Epithelial cell of proximal tubule (primary cell): ENCODE data around the gene RASSF5. TPM values are rescaled to one million over a fixed set of nuclear protein-coding genes. Genes with fewer than 3 reads are reported as not detected.

Source experiments
- DNase-seq: peaks from one replicate; pipeline ENCODE4 v3.0.0-alpha.2; 2011; ENCODE audit warnings: low read depth
- H3K4me3 ChIP-seq: 2 replicates; pipeline ENCODE4 v1.5.1; 2011; ENCODE audit warnings: low read depth, mild to moderate bottlenecking, low read length
- total RNA-seq: library from RNA; depleted of rRNA; stranded (reverse); fragments of >200 nt; gene quantifications from 2 replicates; pipeline ENCODE4 v1.2.3, GENCODE V29; 2015
- TF ChIP-seq, protein P1 (sequence below): conservative IDR thresholded peaks from 2 replicates; pipeline ENCODE4 v1.5.1; 2012; ENCODE audit warnings: low read depth, mild to moderate bottlenecking, low read length

The RASSF5 gene
- total RNA-seq, 1 donor from 2014 or later = 4.7 TPM

DNA sequence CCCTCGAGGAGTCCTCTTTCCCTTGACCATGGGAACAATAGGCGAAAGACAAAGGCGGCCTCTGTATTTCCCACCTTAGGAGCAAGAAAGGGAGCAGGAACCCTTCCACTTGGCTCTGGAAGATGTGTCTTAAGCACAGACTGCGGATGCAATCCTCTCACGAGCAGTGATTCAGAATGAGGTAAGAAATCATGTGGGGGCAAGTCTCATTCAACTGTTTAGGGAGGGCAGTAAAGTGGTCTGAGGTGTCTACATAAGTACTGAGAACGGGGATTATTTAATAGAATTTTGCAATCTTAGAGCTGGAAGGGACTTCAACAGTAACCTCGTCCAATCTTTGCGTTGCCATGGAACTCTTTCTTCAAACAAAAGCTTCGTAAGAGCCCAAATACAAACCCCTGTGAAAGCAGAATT lies 126.4 kb downstream of the RASSF5 start:
- H3K4me3 ChIP-seq = no peak overlapping the region
- TF ChIP-seq, protein P1, sequence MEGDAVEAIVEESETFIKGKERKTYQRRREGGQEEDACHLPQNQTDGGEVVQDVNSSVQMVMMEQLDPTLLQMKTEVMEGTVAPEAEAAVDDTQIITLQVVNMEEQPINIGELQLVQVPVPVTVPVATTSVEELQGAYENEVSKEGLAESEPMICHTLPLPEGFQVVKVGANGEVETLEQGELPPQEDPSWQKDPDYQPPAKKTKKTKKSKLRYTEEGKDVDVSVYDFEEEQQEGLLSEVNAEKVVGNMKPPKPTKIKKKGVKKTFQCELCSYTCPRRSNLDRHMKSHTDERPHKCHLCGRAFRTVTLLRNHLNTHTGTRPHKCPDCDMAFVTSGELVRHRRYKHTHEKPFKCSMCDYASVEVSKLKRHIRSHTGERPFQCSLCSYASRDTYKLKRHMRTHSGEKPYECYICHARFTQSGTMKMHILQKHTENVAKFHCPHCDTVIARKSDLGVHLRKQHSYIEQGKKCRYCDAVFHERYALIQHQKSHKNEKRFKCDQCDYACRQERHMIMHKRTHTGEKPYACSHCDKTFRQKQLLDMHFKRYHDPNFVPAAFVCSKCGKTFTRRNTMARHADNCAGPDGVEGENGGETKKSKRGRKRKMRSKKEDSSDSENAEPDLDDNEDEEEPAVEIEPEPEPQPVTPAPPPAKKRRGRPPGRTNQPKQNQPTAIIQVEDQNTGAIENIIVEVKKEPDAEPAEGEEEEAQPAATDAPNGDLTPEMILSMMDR = no peak
- peak; percentile 74 for DNase-seq

DNA sequence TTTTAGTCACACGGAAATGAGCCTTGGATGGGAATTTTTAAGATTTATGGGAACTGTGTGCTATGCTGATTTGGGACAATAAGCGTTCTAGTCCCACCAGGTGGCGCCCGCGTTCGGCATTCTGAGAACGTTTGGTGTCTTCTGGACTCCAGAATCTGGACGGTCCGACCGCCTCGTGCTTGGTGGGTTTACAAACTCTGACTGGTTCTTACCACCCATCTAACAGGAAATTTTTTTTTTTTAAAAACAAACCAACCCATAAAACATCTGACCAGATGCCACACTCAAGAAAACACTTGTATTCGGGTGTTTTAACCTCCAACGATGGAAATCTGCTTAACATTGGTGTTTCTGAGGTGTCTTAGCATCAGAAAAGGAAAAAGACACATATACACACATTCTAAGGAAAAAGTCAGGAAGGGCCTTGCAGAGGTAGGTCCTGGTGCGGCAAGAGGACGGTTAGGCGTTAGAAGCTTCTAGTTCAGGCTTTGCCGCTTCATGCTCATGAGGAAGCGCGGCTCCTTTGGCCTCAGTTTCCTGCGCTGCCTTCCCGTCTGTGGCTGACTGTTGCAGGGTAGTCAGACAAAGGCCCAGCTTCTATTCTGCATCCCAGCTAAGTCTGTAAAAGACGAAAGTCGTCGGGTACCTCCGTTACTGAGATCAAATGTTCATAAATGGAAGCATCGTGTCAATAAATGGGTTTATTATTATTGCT lies 127.2 kb downstream of the RASSF5 start:
- peak overlapping the region; percentile 97 for H3K4me3 ChIP-seq
- TF ChIP-seq, protein P1 = peak; percentile 85
- no peak for DNase-seq

DNA sequence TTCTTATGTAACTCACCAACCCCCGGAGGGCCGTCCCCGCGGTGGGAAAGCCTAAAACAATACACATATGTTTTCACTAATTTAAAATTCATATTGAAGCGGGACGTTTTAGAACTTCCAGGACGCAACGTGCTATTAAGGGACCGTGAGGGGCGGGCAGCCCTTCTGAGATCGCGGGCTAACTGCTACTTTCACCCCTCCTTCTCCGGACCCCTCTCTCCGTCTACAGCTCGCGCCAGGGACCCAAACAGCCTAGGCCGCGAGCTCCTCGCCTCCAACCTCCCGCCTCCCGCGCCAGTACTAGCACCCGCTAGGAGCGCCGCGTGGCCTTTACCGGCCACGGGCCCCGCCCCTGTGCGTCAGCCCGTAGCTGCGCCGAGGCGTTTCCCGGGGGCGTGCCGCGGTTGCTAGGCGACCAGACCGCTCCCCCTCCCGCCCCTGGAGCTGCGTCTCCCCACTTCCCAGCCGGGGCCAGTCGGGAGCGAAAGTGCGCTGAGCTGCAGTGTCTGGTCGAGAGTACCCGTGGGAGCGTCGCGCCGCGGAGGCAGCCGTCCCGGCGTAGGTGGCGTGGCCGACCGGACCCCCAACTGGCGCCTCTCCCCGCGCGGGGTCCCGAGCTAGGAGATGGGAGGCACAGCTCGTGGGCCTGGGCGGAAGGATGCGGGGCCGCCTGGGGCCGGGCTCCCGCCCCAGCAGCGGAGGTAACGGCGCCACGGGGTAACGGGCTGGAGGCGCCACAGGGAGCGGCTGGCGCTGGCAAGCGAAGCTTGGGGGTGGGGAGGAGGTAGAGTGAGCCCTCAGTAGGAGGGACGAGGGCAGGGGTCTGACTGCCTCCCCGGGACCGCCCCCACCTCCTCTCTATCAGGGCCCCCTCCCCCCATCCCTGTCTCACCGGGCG lies 128.0 kb downstream of the RASSF5 start, which contains the start of gene DYRK3:
TSS of gene DYRK3 (plus strand) at position 457 of the 898 bp plus-strand sequence. CDS start at position 625, 168 bp downstream.
- DNase-seq = no peak
- TF ChIP-seq, protein P1 = no peak
- H3K4me3 ChIP-seq = peak within 1 kb of the TSS; percentile 97

GRCh38 chr1:206635978-206636345 lies 128.6 kb downstream of the RASSF5 start:
- TF ChIP-seq, protein P1 = no peak
- peak overlapping the region; percentile 97 for H3K4me3 ChIP-seq
- no peak for DNase-seq

- TF ChIP-seq, protein P1 = no peak
- no peak for DNase-seq
- peak overlapping the region; percentile 97 for H3K4me3 ChIP-seq
Measured at GRCh38 chr1:206636671-206637070, 129.3 kb downstream of the RASSF5 start.

DNA sequence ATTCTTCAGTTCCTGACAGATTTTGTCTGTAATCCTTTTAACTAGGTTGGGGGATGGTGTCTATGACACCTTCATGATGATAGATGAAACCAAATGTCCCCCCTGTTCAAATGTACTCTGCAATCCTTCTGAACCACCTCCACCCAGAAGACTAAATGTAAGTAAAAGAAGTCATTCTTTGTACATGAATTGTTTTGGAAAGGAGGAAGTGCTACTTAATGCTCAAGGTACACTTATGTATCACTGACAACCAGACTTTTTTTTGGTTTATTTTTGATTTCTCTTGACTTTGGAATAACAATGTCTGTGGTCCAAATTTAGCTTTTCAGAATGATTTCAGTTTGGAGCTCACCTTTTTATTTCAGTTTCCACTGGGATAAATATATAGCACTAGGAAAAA lies 130.3 kb downstream of the RASSF5 start:
- no peak overlapping the region for H3K4me3 ChIP-seq

More for the DNA sequence above, 130.3 kb downstream of the RASSF5 start:
- TF ChIP-seq, protein P1 = no peak
- no peak for DNase-seq

Other genes starting within 250 kb of the RASSF5 start
- 15.6 and 22.3 TPM in 2 replicates for gene IKBKE, start 37.1 kb upstream of the RASSF5 start, total RNA-seq
- 45.6 and 53.2 TPM in 2 replicates for gene EIF2D, start 104.9 kb downstream of the RASSF5 start, total RNA-seq
- 2.9 and 5.1 TPM in 2 replicates for gene DYRK3, start 128.0 kb downstream of the RASSF5 start, total RNA-seq
- gene MAPKAPK2, start 177.4 kb downstream of the RASSF5 start, total RNA-seq = 45.5 and 57.9 TPM in 2 replicates